Measurements from ENCODE around the gene MGLL.

Gene MGLL

GRCh38 chr3:127819656-127820055, 2.7 kb downstream of the MGLL start:
- Histone ChIP-seq H3K4me3 (no peak overlapping the region), H3K4me1 (peaks cover 9 to 29% (median 10%) of the 10 kb centered on the region in 10 experiments; a peak in 19 of 20 replicates), H3K27ac (no peak overlapping the region), H3K9ac (no peak overlapping the region), H3K4me2 (no peak overlapping the region), H3K9me3 (replicated peaks in 1 of 11) (no peaks in the 10 kb centered on the region; a peak in 1 of 22 replicates), H3K36me3 (no peaks in the 10 kb centered on the region), H4K20me1 (peaks cover 0 to 12% (median 4%) of the 10 kb centered on the region in 11 experiments; a peak in 8 of 22 replicates), H3K27me3 (peaks cover 42 to 56% (median 51%) of the 10 kb centered on the region in 11 experiments)
- TF ChIP-seq Cebpa-rat (IDR thresholded peaks at IDR 0.05) = no peak

GRCh38 chr3:127819086-127819485, 3.2 kb downstream of the MGLL start:
- no peaks in the 10 kb centered on the region; a peak in 1 of 22 replicates for H3K9me3 ChIP-seq (replicated peaks in 1 of 11)
- peaks cover 9 to 29% (median 10%) of the 10 kb centered on the region in 10 experiments; a peak in 19 of 20 replicates for H3K4me1 ChIP-seq
- no peaks in the 10 kb centered on the region for H3K36me3 ChIP-seq
- no peak overlapping the region for H3K4me2 ChIP-seq
- TF ChIP-seq Cebpa-rat (IDR thresholded peaks at IDR 0.05) = no peak
- no peak overlapping the region for H3K27ac ChIP-seq
- H3K27me3 ChIP-seq = peaks cover 37 to 50% (median 45%) of the 10 kb centered on the region in 11 experiments
- H3K4me3 ChIP-seq = no peak overlapping the region
- H3K9ac ChIP-seq = no peak overlapping the region
- peaks cover 0 to 11% (median 4%) of the 10 kb centered on the region in 11 experiments; a peak in 6 of 22 replicates for H4K20me1 ChIP-seq

GRCh38 chr3:127817406-127817841, 4.9 kb downstream of the MGLL start:
- no peak overlapping the region for H3K9ac ChIP-seq
- peaks cover 20 to 33% (median 29%) of the 10 kb centered on the region in 11 experiments for H3K27me3 ChIP-seq
- 0 out of 22 replicates have a peak, but pooled peaks cover 0 to 2% (median 0%) of the 10 kb centered on the region in 11 experiments for H3K36me3 ChIP-seq
- TF ChIP-seq Cebpa-rat (IDR thresholded peaks at IDR 0.05) = peak in 1 of 11 experiments; percentile 60; a peak in 1 of 22 replicates
- H3K27ac ChIP-seq = no peak overlapping the region
- no peaks in the 10 kb centered on the region; a peak in 1 of 22 replicates for H3K9me3 ChIP-seq (replicated peaks in 1 of 11)
- H3K4me2 ChIP-seq = no peak overlapping the region; a peak in 2 of 22 replicates
- H4K20me1 ChIP-seq = peaks cover 0 to 5% (median 3%) of the 10 kb centered on the region in 11 experiments; a peak in 6 of 22 replicates
- H3K4me3 ChIP-seq = no peak overlapping the region
- H3K4me1 ChIP-seq = peaks cover 3 to 23% (median 3%) of the 10 kb centered on the region in 10 experiments; a peak in 19 of 20 replicates

GRCh38 chr3:127816783-127817405, 5.4 kb downstream of the MGLL start:
- no peak overlapping the region for H3K4me3 ChIP-seq
- no peak overlapping the region; a peak in 2 of 22 replicates for H3K4me2 ChIP-seq
- no peak overlapping the region for H3K27ac ChIP-seq
- H3K36me3 ChIP-seq = 0 out of 22 replicates have a peak, but pooled peaks cover 0 to 6% (median 0%) of the 10 kb centered on the region in 11 experiments
- peaks cover 15 to 28% (median 23%) of the 10 kb centered on the region in 11 experiments for H3K27me3 ChIP-seq
- H4K20me1 ChIP-seq = no peaks in the 10 kb centered on the region
- no peak overlapping the region for H3K9ac ChIP-seq
- peaks cover 0 to 17% (median 0%) of the 10 kb centered on the region in 10 experiments; a peak in 6 of 20 replicates for H3K4me1 ChIP-seq
- peaks cover 0 to 3% (median 0%) of the 10 kb centered on the region in 11 experiments; a peak in 1 of 22 replicates for H3K9me3 ChIP-seq (replicated peaks in 1 of 11)
- no peak for TF ChIP-seq Cebpa-rat (IDR thresholded peaks at IDR 0.05)

GRCh38 chr3:127815641-127816605, 6.4 kb downstream of the MGLL start:
- peaks cover 0 to 7% (median 0%) of the 10 kb centered on the region in 11 experiments; a peak in 1 of 22 replicates for H3K9me3 ChIP-seq (replicated peaks in 1 of 11)
- H3K4me3 ChIP-seq = no peak overlapping the region
- TF ChIP-seq Cebpa-rat (IDR thresholded peaks at IDR 0.05) = no peak
- H4K20me1 ChIP-seq = no peaks in the 10 kb centered on the region
- no peak overlapping the region for H3K4me2 ChIP-seq
- H3K9ac ChIP-seq = no peak overlapping the region
- H3K4me1 ChIP-seq = peaks cover 0 to 12% (median 0%) of the 10 kb centered on the region in 10 experiments; a peak in 2 of 20 replicates
- H3K36me3 ChIP-seq = 0 out of 22 replicates have a peak, but pooled peaks cover 0 to 6% (median 0%) of the 10 kb centered on the region in 11 experiments
- H3K27ac ChIP-seq = no peak overlapping the region
- peaks cover 5 to 18% (median 14%) of the 10 kb centered on the region in 11 experiments for H3K27me3 ChIP-seq

- no peak overlapping the region for H3K9ac ChIP-seq
- H3K27me3 ChIP-seq = peaks cover 0 to 9% (median 4%) of the 10 kb centered on the region in 11 experiments; a peak in 16 of 22 replicates
- H4K20me1 ChIP-seq = no peaks in the 10 kb centered on the region
- H3K4me3 ChIP-seq = no peak overlapping the region
- H3K27ac ChIP-seq = no peak overlapping the region
- H3K4me1 ChIP-seq = peaks cover 0 to 11% (median 0%) of the 10 kb centered on the region in 10 experiments; a peak in 2 of 20 replicates
- peaks cover 0 to 6% (median 0%) of the 10 kb centered on the region in 11 experiments; a peak in 1 of 22 replicates for H3K36me3 ChIP-seq
- TF ChIP-seq Cebpa-rat (IDR thresholded peaks at IDR 0.05) = no peak
- no peak overlapping the region for H3K4me2 ChIP-seq
- peaks cover 0 to 7% (median 0%) of the 10 kb centered on the region in 11 experiments; a peak in 1 of 22 replicates for H3K9me3 ChIP-seq (replicated peaks in 1 of 11)
Measured at GRCh38 chr3:127815001-127815400, 7.3 kb downstream of the MGLL start.

GRCh38 chr3:127814325-127814781, 8.0 kb downstream of the MGLL start:
- no peak overlapping the region for H3K27ac ChIP-seq
- H3K4me3 ChIP-seq = no peak overlapping the region
- no peak overlapping the region for H3K4me2 ChIP-seq
- H3K9me3 ChIP-seq (replicated peaks in 1 of 11) = peaks cover 0 to 7% (median 0%) of the 10 kb centered on the region in 11 experiments; a peak in 1 of 22 replicates
- H4K20me1 ChIP-seq = no peaks in the 10 kb centered on the region
- H3K9ac ChIP-seq = no peak overlapping the region
- TF ChIP-seq Cebpa-rat (IDR thresholded peaks at IDR 0.05) = no peak
- H3K4me1 ChIP-seq = peaks cover 0 to 10% (median 0%) of the 10 kb centered on the region in 10 experiments; a peak in 2 of 20 replicates
- H3K27me3 ChIP-seq = peaks cover 0 to 3% (median 0%) of the 10 kb centered on the region in 11 experiments; a peak in 4 of 22 replicates
- peaks cover 0 to 6% (median 0%) of the 10 kb centered on the region in 11 experiments; a peak in 1 of 22 replicates for H3K36me3 ChIP-seq

- TF ChIP-seq Cebpa-rat (IDR thresholded peaks at IDR 0.05) = no peak
- Histone ChIP-seq H3K4me1 (peaks cover 0 to 4% (median 0%) of the 10 kb centered on the region in 10 experiments; a peak in 2 of 20 replicates), H3K36me3 (peaks cover 0 to 6% (median 0%) of the 10 kb centered on the region in 11 experiments; a peak in 1 of 22 replicates), H3K9me3 (replicated peaks in 1 of 11) (peaks cover 0 to 7% (median 0%) of the 10 kb centered on the region in 11 experiments; a peak in 1 of 22 replicates), H3K4me2 (no peak overlapping the region), H4K20me1 (no peaks in the 10 kb centered on the region), H3K27ac (no peak overlapping the region), H3K9ac (no peak overlapping the region), H3K27me3 (no peaks in the 10 kb centered on the region; a peak in 1 of 22 replicates), H3K4me3 (no peak overlapping the region)
Measured at GRCh38 chr3:127812151-127812550, 10.2 kb downstream of the MGLL start.
